GM12801 (cell line): ENCODE results near the gene GALNT16.

Experiments
- TF ChIP-seq, protein P1 (sequence below): IDR thresholded peaks from one replicate; pipeline ENCODE4 v1.5.1; 2011; ENCODE audit warnings: control low read depth; ENCODE audit not compliant: insufficient read length; ENCODE audit errors: extremely low read depth

GALNT16 gene

DNA sequence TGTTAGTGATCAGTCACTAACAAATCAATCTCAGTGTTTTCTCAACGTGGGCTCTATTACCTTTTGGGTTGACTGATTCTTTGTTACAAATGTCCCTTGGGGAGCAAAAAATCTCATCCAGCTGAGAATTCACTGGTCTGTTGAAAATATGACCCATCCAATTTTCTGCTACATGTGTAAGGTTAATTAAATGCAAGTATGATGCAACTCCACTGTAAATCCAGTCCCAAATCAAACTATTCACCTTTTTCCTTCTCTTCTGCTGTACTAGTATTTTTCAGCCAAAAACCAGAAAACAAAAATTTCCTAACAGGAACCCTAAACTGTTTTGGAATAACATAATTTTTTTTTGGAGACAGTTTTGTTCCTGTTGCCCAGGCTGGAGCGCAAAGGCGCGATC is 136.0 kb downstream of the GALNT16 start:
- TF ChIP-seq, protein P1, sequence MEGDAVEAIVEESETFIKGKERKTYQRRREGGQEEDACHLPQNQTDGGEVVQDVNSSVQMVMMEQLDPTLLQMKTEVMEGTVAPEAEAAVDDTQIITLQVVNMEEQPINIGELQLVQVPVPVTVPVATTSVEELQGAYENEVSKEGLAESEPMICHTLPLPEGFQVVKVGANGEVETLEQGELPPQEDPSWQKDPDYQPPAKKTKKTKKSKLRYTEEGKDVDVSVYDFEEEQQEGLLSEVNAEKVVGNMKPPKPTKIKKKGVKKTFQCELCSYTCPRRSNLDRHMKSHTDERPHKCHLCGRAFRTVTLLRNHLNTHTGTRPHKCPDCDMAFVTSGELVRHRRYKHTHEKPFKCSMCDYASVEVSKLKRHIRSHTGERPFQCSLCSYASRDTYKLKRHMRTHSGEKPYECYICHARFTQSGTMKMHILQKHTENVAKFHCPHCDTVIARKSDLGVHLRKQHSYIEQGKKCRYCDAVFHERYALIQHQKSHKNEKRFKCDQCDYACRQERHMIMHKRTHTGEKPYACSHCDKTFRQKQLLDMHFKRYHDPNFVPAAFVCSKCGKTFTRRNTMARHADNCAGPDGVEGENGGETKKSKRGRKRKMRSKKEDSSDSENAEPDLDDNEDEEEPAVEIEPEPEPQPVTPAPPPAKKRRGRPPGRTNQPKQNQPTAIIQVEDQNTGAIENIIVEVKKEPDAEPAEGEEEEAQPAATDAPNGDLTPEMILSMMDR, result no peak

DNA sequence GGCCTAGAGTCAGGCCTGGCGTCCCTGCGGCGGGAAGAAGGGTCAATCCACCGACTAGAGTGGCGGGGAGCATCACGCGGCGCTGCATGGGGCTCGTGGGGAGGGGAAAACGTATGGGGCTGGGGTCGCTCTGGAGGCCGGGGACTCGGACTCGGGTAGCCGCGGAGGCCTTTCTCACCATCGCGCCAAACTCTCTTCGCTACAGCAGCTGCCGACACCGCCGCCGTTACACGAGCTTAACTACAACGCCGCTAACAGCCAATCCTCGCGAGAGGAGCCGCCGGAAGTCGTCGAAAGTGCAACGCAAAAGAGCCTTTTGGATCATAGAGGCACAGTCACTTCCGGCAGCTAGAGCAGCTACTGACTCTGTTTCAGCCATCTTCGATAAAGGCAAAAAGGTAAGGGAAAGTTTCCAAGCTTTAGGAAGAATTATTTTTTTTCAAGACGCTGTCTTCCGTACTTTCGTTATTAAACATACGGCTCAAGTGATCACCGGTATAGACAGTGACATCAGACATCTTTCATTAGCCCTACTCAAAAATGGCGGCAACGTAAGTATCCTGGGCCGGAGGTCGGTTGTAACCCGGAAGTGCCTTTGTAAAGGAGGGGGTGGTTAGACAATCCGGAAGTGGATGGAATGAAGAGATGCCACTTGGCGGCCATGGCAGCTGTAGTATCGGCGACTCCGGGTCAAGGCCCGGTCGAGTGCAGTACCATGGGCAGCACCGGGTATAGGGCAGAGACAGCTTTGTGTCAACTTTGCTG is 138.3 kb downstream of the GALNT16 start, which contains the start of the genes ERH and SLC39A9:
TSS of gene ERH (minus strand) at position 247 of the 765 bp plus-strand sequence. CDS start at position 181, 66 bp downstream.
TSS of gene SLC39A9 (plus strand) at position 640 of the 765 bp plus-strand sequence. CDS start 678 bp downstream, outside the sequence.
- TF ChIP-seq, protein P1, result no peak

DNA sequence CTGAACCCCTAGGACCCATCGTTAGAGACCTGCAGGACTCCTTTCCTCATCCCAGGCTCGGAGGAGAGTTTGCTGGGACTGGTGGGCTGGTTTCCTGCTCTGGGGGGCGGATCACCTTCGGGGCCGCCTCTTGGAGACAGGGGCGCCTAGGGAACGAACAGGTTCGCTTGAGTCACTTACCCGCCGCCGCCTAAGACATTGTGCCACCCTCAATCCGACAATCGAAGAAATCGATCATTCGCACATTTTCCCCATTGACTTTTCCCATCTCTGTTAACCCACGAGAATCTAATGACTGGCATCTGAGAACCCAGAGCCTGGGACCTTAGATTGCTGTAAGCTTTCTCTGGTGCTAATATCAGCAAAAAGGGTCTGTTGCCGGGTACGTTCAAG is 138.9 kb downstream of the GALNT16 start:
- TF ChIP-seq, protein P1, result no peak

DNA sequence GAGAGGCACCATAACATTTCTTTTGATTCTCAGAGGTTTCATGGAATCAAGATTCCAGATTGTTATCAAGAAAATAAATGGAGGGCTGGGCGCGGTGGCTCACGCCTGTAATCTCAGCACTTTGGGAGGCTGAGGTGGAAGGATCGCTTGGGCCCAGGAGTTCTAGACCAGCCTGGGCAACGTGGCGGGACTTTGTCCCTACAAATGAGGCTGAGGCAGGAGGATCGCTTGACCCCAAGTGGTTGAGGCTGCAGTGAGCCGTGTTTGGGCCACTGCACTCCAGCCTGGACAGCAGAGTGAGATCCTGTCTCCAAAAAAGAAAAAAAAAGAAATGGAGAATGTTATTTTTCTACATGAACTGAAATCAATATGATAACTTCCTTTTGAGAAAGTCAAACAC is 139.8 kb downstream of the GALNT16 start:
- TF ChIP-seq, protein P1, result no peak

DNA sequence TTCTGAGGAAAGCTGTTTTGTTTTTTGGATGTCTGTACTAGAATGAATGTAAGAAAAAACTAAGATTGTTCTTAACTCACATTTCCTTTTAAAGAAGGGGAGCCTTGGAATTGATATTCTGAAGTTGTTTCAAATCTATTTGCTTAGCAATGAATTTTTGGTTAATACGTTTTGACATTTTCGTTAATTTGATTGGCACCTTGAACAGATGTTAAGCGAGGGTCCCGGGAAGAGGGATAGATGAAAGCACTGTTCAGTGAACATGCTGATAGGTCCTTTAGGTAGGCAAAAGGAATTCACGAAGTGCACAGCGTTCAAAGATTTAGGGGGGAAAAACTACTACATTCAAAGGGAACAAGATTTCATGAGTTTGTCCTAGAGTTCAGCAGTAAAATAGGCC is 140.2 kb downstream of the GALNT16 start:
- TF ChIP-seq, protein P1, result no peak

DNA sequence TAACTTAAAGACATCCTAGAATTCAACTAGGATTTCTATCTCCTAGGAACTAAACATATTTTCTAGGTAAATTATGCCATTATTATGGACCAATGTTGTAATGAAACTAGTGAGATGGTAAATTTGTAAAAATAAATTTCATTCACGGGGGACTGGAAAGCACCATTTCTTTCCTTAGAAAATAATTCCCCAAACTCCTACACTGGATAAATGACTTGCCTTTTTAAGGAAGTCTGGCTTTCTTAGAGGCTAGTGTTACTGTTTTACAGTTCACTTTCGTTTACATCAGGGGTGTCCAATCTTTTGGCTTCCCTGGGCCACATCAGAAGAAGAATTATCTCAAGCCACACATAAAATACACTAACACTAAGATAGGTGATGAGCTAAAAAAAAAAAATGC is 141.9 kb downstream of the GALNT16 start:
- TF ChIP-seq, protein P1, result no peak

DNA sequence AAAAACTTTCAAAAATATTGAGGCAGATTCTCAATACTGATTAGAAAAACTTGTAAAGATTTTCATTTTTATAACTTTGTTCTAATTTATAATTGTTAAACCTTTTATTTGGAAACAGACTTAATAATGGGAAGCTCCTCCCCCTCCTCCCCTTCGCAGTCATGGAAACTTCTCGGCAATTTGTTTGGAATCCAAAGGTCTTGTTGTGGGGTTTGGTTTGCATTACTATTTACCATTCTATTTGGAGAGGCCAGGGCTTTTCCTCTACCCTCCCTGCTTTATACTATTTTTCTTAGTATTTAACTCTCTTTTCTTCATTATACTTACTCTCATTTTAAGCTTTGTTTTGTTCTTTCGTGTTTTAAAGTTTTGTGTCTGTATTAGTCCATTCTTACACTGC is 144.5 kb downstream of the GALNT16 start:
- TF ChIP-seq, protein P1, result no peak
